Activated CD8-positive, alpha-beta T cell treated with anti-CD3 and anti-CD28 coated beads, Interleukin-2, amount 10 ng/mL, durations not matched to agents 7 days and 5 days (primary cell): ENCODE measurements around the gene DDAH2. TPM values are rescaled to one million over a fixed set of nuclear protein-coding genes. Genes with fewer than 3 reads are reported as not detected.
"Not testable (repeated sequence)": the region's sequence is repeated elsewhere in the genome, so short reads cannot be mapped to it uniquely, and the experiment has no call there.

Experiments used
- ATAC-seq: fragments of 150-1000 bp; cut with Tn5 transposase; one replicate; pipeline ENCODE4 v1.10.0; 2021; ENCODE audit warnings: moderate library complexity
- CTCF ChIA-PET: fragments of 350-600 bp; sonication (Branson Sonifier 250); formaldehyde crosslinking; loops from one replicate; lab custom pipeline; 2021; ENCODE audit warnings: antibody characterized with exemption; lab: Charles Lee
- POLR2A ChIA-PET: fragments of 350-600 bp; sonication (Branson Sonifier 250); formaldehyde crosslinking; loops from one replicate; lab custom pipeline; 2021; ENCODE audit warnings: antibody characterized with exemption; lab: Charles Lee
- DNase-seq: peaks from one replicate; pipeline ENCODE4 v3.0.0-alpha.2; 2020
- H3K27ac Mint-ChIP-seq: one replicate; pipeline ENCODE4 v1.8.0; 2021; ENCODE audit warnings: mild to moderate bottlenecking, mixed read lengths
- H3K27me3 Mint-ChIP-seq: one replicate; pipeline ENCODE4 v1.8.0; 2021; ENCODE audit warnings: low read depth, mixed read lengths
- H3K36me3 Mint-ChIP-seq: one replicate; pipeline ENCODE4 v1.8.0; 2021; ENCODE audit warnings: low read depth, mixed read lengths
- H3K4me1 Mint-ChIP-seq: one replicate; pipeline ENCODE4 v1.8.0; 2021; ENCODE audit warnings: low read depth, mixed read lengths
- H3K4me3 Mint-ChIP-seq: one replicate; pipeline ENCODE4 v1.8.0; 2021; ENCODE audit warnings: mild to moderate bottlenecking, mixed read lengths
- H3K9me3 Mint-ChIP-seq: one replicate; pipeline ENCODE4 v1.8.0; 2022; ENCODE audit warnings: mixed read lengths; ENCODE audit not compliant: insufficient read depth
- total RNA-seq, 2 experiments: library from RNA; stranded (reverse); gene quantifications; one replicate each; pipeline ENCODE4 v1.2.3, GENCODE V29; 2021

Gene DDAH2
- total RNA-seq, 2 experiments from 2014 or later: 31.9 to 33.7 TPM

- no peak overlapping the region for H3K4me3 Mint-ChIP-seq
Measured at GRCh38 chr6:31713465-31713864, 15.6 kb downstream of the DDAH2 start.

GRCh38 chr6:31712296-31712695 is 16.8 kb downstream of the DDAH2 start:
- Mint-ChIP-seq H3K9me3 (no peaks in the 10 kb centered on the region), H3K27me3 (peaks cover 10% of the 10 kb centered on the region), H3K36me3 (no peaks in the 10 kb centered on the region), H3K4me1 (peaks cover 24% of the 10 kb centered on the region), H3K27ac (no peak overlapping the region), H3K4me3 (no peak overlapping the region)
- ATAC-seq (peak; percentile 59), DNase-seq (no peak)
- ChIA-PET CTCF (interaction anchor here (1.7 to 2.2 kb wide), 2 partner anchors 9 to 57 kb away, joined by 6 to 7 read pairs; partner anchors contain the start of gene ABHD16A), POLR2A (interaction anchor here (0.6 to 2.1 kb wide), 2 partner anchors 9 to 24 kb away, joined by 3 to 10 read pairs; partner anchors contain the start of genes ABHD16A and CLIC1)

More at GRCh38 chr6:31713465-31713864, 15.6 kb downstream of the DDAH2 start:
- Mint-ChIP-seq H3K27ac (no peak overlapping the region), H3K36me3 (no peaks in the 10 kb centered on the region), H3K27me3 (peaks cover 10% of the 10 kb centered on the region), H3K9me3 (no peaks in the 10 kb centered on the region), H3K4me1 (peaks cover 24% of the 10 kb centered on the region)
- ChIA-PET POLR2A (interaction anchor here (2.1 kb wide), 1 partner anchor 10 kb away, joined by 10 read pairs; the partner anchor contains the start of gene ABHD16A), CTCF (interaction anchor here (0.7 to 3.0 kb wide), 7 partner anchors 9 to 94 kb away, joined by 3 to 8 read pairs (median 3); partner anchors contain the start of genes ABHD16A, DDAH2, LSM2 and MPIG6B)
- DNase-seq (no peak), ATAC-seq (no peak)

GRCh38 chr6:31711233-31711632 is 17.9 kb downstream of the DDAH2 start:
- Mint-ChIP-seq H3K4me3 (no peak overlapping the region), H3K9me3 (no peaks in the 10 kb centered on the region), H3K27ac (peak overlapping the region; percentile 65), H3K36me3 (no peaks in the 10 kb centered on the region), H3K27me3 (peaks cover 10% of the 10 kb centered on the region), H3K4me1 (peaks cover 24% of the 10 kb centered on the region)
- POLR2A ChIA-PET: interaction anchor here (0.7 to 1.1 kb wide), 2 partner anchors 8 to 27 kb away, joined by 3 to 6 read pairs; partner anchors contain the start of gene ABHD16A
- ATAC-seq: peak; percentile 59
- DNase-seq: no peak
- CTCF ChIA-PET: interaction anchor here (0.7 to 2.2 kb wide), 3 partner anchors 58 to 161 kb away, joined by 3 to 7 read pairs (median 3); no protein-coding TSS in a partner anchor

- H3K9me3 Mint-ChIP-seq: no peaks in the 10 kb centered on the region
- H3K36me3 Mint-ChIP-seq: no peaks in the 10 kb centered on the region
- peak overlapping the region; percentile 65 for H3K27ac Mint-ChIP-seq
- H3K4me1 Mint-ChIP-seq: peaks cover 24% of the 10 kb centered on the region
- DNase-seq (no peak), ATAC-seq (no peak)
- ChIA-PET CTCF (interaction anchor here (1.2 kb wide), 1 partner anchor 160 kb away, joined by 3 read pairs; no protein-coding TSS in a partner anchor), POLR2A (interaction anchor here (0.7 to 1.1 kb wide), 2 partner anchors 7 to 27 kb away, joined by 3 to 6 read pairs; partner anchors contain the start of gene ABHD16A)
- peaks cover 10% of the 10 kb centered on the region for H3K27me3 Mint-ChIP-seq
- H3K4me3 Mint-ChIP-seq: no peak overlapping the region
Measured at GRCh38 chr6:31710523-31711219, 18.4 kb downstream of the DDAH2 start.

GRCh38 chr6:31709157-31709556 is 19.9 kb downstream of the DDAH2 start:
- POLR2A ChIA-PET, H3K27me3 Mint-ChIP-seq, DNase-seq, ATAC-seq, H3K4me3 Mint-ChIP-seq, H3K27ac Mint-ChIP-seq, H3K9me3 Mint-ChIP-seq, H3K36me3 Mint-ChIP-seq: not testable (repeated sequence)
- H3K4me1 Mint-ChIP-seq: peaks cover 22% of the 10 kb centered on the region
- CTCF ChIA-PET: interaction anchor here (0.5 kb wide), 1 partner anchor 182 kb away, joined by 3 read pairs; no protein-coding TSS in a partner anchor

- Mint-ChIP-seq H3K4me1 (peaks cover 25% of the 10 kb centered on the region), H3K4me3 (no peak overlapping the region), H3K9me3 (no peaks in the 10 kb centered on the region), H3K36me3 (no peaks in the 10 kb centered on the region), H3K27me3 (peaks cover 3% of the 10 kb centered on the region), H3K27ac (no peak overlapping the region)
- ATAC-seq (no peak), DNase-seq (no peak)
- ChIA-PET POLR2A (no interaction called here), CTCF (no interaction called here)
Measured at GRCh38 chr6:31708224-31708623, 20.9 kb downstream of the DDAH2 start.

- ATAC-seq (no peak), DNase-seq (no peak)
- Mint-ChIP-seq H3K4me1 (peaks cover 26% of the 10 kb centered on the region), H3K9me3 (no peaks in the 10 kb centered on the region), H3K4me3 (no peak overlapping the region), H3K36me3 (peaks cover 2% of the 10 kb centered on the region), H3K27ac (no peak overlapping the region), H3K27me3 (no peaks in the 10 kb centered on the region)
- POLR2A ChIA-PET: no interaction called here
- CTCF ChIA-PET: no interaction called here
Measured at GRCh38 chr6:31707701-31708100, 21.4 kb downstream of the DDAH2 start.

GRCh38 chr6:31706599-31706998 is 22.5 kb downstream of the DDAH2 start, which contains the start of gene LY6G6F:
LY6G6F (plus strand) TSS chr6:31706866; CDS start chr6:31706907, 41 bp downstream.
- Mint-ChIP-seq H3K4me3 (no peak within 1 kb of the TSS), H3K27ac (no peak within 1 kb of the TSS), H3K36me3 (peaks cover 4% of the 10 kb centered on the region), H3K9me3 (no peaks in the 10 kb centered on the region), H3K4me1 (peaks cover 23% of the 10 kb centered on the region), H3K27me3 (no peaks in the 10 kb centered on the region)
- no peak for DNase-seq
- ChIA-PET CTCF (no interaction called here), POLR2A (interaction anchor here (0.7 kb wide), 1 partner anchor 34 kb away, joined by 3 read pairs; the partner anchor contains the start of gene MSH5)
- ATAC-seq: no peak

GRCh38 chr6:31705931-31706330 is 23.2 kb downstream of the DDAH2 start:
- CTCF ChIA-PET: no interaction called here
- Mint-ChIP-seq H3K9me3 (no peaks in the 10 kb centered on the region), H3K4me1 (peaks cover 23% of the 10 kb centered on the region), H3K36me3 (peaks cover 9% of the 10 kb centered on the region), H3K4me3 (no peak overlapping the region), H3K27ac (no peak overlapping the region), H3K27me3 (no peaks in the 10 kb centered on the region)
- no peak for ATAC-seq
- POLR2A ChIA-PET: no interaction called here
- DNase-seq: no peak

GRCh38 chr6:31702819-31703716 is 26.0 kb downstream of the DDAH2 start, which contains the start of gene ABHD16A:
ABHD16A (minus strand) TSS chr6:31703324; CDS start chr6:31703281, 43 bp downstream.
- POLR2A ChIA-PET: interaction anchor here (0.5 to 2.3 kb wide), 13 partner anchors 8 to 132 kb away, joined by 3 to 20 read pairs (median 6); partner anchors contain the start of genes APOM, C6orf47, CLIC1 and CSNK2B
- peak within 1 kb of the TSS; percentile 95 for H3K27ac Mint-ChIP-seq
- DNase-seq (peak; percentile 99), ATAC-seq (peak; percentile 96)
- peaks cover 21% of the 10 kb centered on the region for H3K36me3 Mint-ChIP-seq
- no peaks in the 10 kb centered on the region for H3K9me3 Mint-ChIP-seq
- no peaks in the 10 kb centered on the region for H3K27me3 Mint-ChIP-seq
- CTCF ChIA-PET: interaction anchor here (0.7 to 2.8 kb wide), 15 partner anchors 9 to 152 kb away, joined by 3 to 9 read pairs (median 4); partner anchors contain the start of genes LSM2 and LY6G5C
- peak within 1 kb of the TSS; percentile 97 for H3K4me3 Mint-ChIP-seq
- H3K4me1 Mint-ChIP-seq: peaks cover 19% of the 10 kb centered on the region
